Stimulated activated CD4-positive, alpha-beta T cell treated with anti-CD3 and anti-CD28 coated beads, Interleukin-12 subunit alpha, Interleukin-12 subunit beta, amount 100 ng/mL, for 24 hours (primary cell): ENCODE measurements around the gene TOR1AIP2.

Experiments
- DNase-seq, 2 experiments: peaks; one replicate each; pipeline ENCODE4 v3.0.0-alpha.2; 2020; ENCODE audit warnings: low read depth in 2 of 2

Gene TOR1AIP2

GRCh38 chr1:179825798-179826460 lies 51.7 kb downstream of the TOR1AIP2 start:
- no peak for DNase-seq

- DNase-seq: no peak
Measured at GRCh38 chr1:179825206-179825605, 52.4 kb downstream of the TOR1AIP2 start.

- no peak for DNase-seq
Measured at GRCh38 chr1:179824265-179824664, 53.3 kb downstream of the TOR1AIP2 start.

- DNase-seq: no peak
Measured at GRCh38 chr1:179823693-179824092, 53.9 kb downstream of the TOR1AIP2 start.

- DNase-seq: no peak
Measured at GRCh38 chr1:179822065-179822464, 55.5 kb downstream of the TOR1AIP2 start.

- no peak for DNase-seq
Measured at GRCh38 chr1:179821524-179821923, 56.1 kb downstream of the TOR1AIP2 start.

GRCh38 chr1:179820226-179820970 lies 57.2 kb downstream of the TOR1AIP2 start:
- DNase-seq: no peak

GRCh38 chr1:179818743-179819173 lies 58.8 kb downstream of the TOR1AIP2 start:
- no peak for DNase-seq

- no peak for DNase-seq
Measured at GRCh38 chr1:179818260-179818659, 59.3 kb downstream of the TOR1AIP2 start.

- no peak for DNase-seq
Measured at GRCh38 chr1:179817789-179818188, 59.8 kb downstream of the TOR1AIP2 start.

- DNase-seq: no peak
Measured at GRCh38 chr1:179817056-179817455, 60.5 kb downstream of the TOR1AIP2 start.

GRCh38 chr1:179816196-179816960 lies 61.2 kb downstream of the TOR1AIP2 start:
- DNase-seq: no peak

- DNase-seq: no peak
Measured at GRCh38 chr1:179815641-179816040, 62.0 kb downstream of the TOR1AIP2 start.

- no peak for DNase-seq
Measured at GRCh38 chr1:179814546-179814838, 63.1 kb downstream of the TOR1AIP2 start.

GRCh38 chr1:179813626-179814545 lies 63.7 kb downstream of the TOR1AIP2 start:
- DNase-seq: no peak

- DNase-seq: no peak
Measured at GRCh38 chr1:179812501-179813292, 64.9 kb downstream of the TOR1AIP2 start.

GRCh38 chr1:179810367-179810715 lies 67.3 kb downstream of the TOR1AIP2 start:
- DNase-seq: no peak

- DNase-seq: peak; percentile 27 to 45
Measured at GRCh38 chr1:179809506-179810366, 67.9 kb downstream of the TOR1AIP2 start.

- DNase-seq: no peak
Measured at GRCh38 chr1:179808503-179808902, 69.1 kb downstream of the TOR1AIP2 start.
